ENCODE measurements around the gene ZBTB7C.

Gene ZBTB7C

GRCh38 chr18:48419277-48420022 is 10.3 kb upstream of the ZBTB7C start:
- no peak for TF ChIP-seq TAF1 (IDR thresholded peaks at IDR 0.05; ENCODE audit: borderline replicate concordance, insufficient read depth, low read length)
- TF ChIP-seq SIN3A (IDR thresholded peaks at IDR 0.05; ENCODE audit: borderline replicate concordance, insufficient read depth, low read length) = no peak
- TF ChIP-seq REST (IDR thresholded peaks at IDR 0.05; ENCODE audit: insufficient read depth in 1 of 2, low read depth in 2 of 2, low read length in 2 of 2) = no peak
- no peak for TF ChIP-seq POLR2AphosphoS5 (IDR thresholded peaks at IDR 0.05; ENCODE audit: low read depth, low read length)
- no peak for TF ChIP-seq FOXP2 (optimal IDR thresholded peaks at IDR 0.05; ENCODE audit: borderline replicate concordance, extremely low read depth, extremely low read length, insufficient read depth)

- no peak for TF ChIP-seq TAF1 (IDR thresholded peaks at IDR 0.05; ENCODE audit: borderline replicate concordance, insufficient read depth, low read length)
- no peak for TF ChIP-seq POLR2AphosphoS5 (IDR thresholded peaks at IDR 0.05; ENCODE audit: low read depth, low read length)
- TF ChIP-seq SIN3A (IDR thresholded peaks at IDR 0.05; ENCODE audit: borderline replicate concordance, insufficient read depth, low read length) = no peak
- TF ChIP-seq REST (IDR thresholded peaks at IDR 0.05; ENCODE audit: insufficient read depth in 1 of 2, low read depth in 2 of 2, low read length in 2 of 2) = no peak
- no peak for TF ChIP-seq FOXP2 (optimal IDR thresholded peaks at IDR 0.05; ENCODE audit: borderline replicate concordance, extremely low read depth, extremely low read length, insufficient read depth)
These were observed 9.5 kb upstream of the ZBTB7C start for GRCh38 chr18:48418539-48419276.

- TF ChIP-seq SIN3A (IDR thresholded peaks at IDR 0.05; ENCODE audit: borderline replicate concordance, insufficient read depth, low read length) (no peak), TAF1 (IDR thresholded peaks at IDR 0.05; ENCODE audit: borderline replicate concordance, insufficient read depth, low read length) (no peak)
These were observed 8.8 kb upstream of the ZBTB7C start for GRCh38 chr18:48417985-48418384.

DNA sequence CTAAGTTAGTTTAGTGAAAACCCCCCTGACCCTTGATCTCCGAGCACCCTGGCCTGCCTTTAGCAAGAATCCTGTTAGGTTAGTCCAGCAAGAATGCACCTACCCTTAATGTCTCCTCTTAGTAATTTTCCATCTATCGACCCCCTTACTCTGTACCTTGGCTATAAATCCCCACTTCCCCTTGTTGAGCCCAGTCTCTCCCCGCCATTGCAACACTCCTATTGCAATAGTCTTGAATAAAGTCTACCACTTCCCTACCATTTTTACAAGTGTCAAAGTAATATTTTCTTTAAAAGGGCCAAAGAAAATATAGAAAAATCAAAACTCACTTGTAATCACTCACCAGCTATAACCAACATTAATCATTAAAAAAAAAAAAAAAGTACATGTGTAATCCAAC is 4.2 kb upstream of the ZBTB7C start:
- no peak for TF ChIP-seq FOXP2 (optimal IDR thresholded peaks at IDR 0.05; ENCODE audit: borderline replicate concordance, extremely low read depth, extremely low read length, insufficient read depth)
- TF ChIP-seq POLR2AphosphoS5 (IDR thresholded peaks at IDR 0.05; ENCODE audit: low read depth, low read length) = no peak
- TF ChIP-seq SIN3A (IDR thresholded peaks at IDR 0.05; ENCODE audit: borderline replicate concordance, insufficient read depth, low read length) = no peak
- no peak for TF ChIP-seq REST (IDR thresholded peaks at IDR 0.05; ENCODE audit: insufficient read depth in 1 of 2, low read depth in 2 of 2, low read length in 2 of 2)
- no peak for TF ChIP-seq TAF1 (IDR thresholded peaks at IDR 0.05; ENCODE audit: borderline replicate concordance, insufficient read depth, low read length)

DNA sequence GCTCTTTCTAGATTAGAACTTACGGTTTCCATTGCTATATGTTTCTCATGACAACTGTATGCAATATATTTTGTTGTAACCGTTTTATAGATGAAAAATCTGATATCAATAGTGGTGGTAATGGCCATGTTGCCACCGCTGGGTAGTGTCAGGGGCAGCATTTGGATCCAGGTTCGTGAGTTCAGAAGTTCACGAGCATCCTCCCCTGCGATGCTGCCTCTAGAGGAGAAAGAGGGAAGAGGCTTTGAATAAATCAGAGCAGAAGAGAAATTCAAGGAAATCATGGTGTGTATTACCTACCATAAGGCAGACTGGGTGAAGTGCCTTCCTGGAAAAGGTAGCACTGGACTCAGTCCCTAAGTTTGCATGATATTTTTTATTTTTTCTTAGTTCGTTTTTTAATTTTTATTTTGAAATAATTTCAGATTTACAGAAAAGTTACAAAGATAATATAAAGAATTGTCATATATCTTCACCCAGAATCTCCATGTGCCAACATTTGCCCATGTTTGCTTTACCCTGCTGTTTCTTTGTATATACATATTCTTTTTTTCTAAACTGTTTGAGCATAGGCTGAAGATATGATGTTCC is 3.3 kb upstream of the ZBTB7C start:
- no peak for TF ChIP-seq TAF1 (IDR thresholded peaks at IDR 0.05; ENCODE audit: borderline replicate concordance, insufficient read depth, low read length)
- TF ChIP-seq SIN3A (IDR thresholded peaks at IDR 0.05; ENCODE audit: borderline replicate concordance, insufficient read depth, low read length) = no peak
- TF ChIP-seq POLR2AphosphoS5 (IDR thresholded peaks at IDR 0.05; ENCODE audit: low read depth, low read length) = no peak
- TF ChIP-seq FOXP2 (optimal IDR thresholded peaks at IDR 0.05; ENCODE audit: borderline replicate concordance, extremely low read depth, extremely low read length, insufficient read depth) = no peak
- TF ChIP-seq REST (IDR thresholded peaks at IDR 0.05; ENCODE audit: insufficient read depth in 1 of 2, low read depth in 2 of 2, low read length in 2 of 2) = no peak
